DND-41 (cell line): Measurements from ENCODE around the gene CLPTM1L.
"Not testable (repeated sequence)": the region's sequence is repeated elsewhere in the genome, so short reads cannot be mapped to it uniquely, and the experiment has no call there.

Source experiments
- ATAC-seq: fragments of 200-7000 bp; cut with Tn5 transposase; 3 replicates; pipeline ENCODE4 v1.9.1; 2021; ENCODE audit warnings: low read depth; ENCODE audit not compliant: insufficient read depth
- DNase-seq: peaks from one replicate; pipeline ENCODE4 v3.0.0-alpha.2; 2020
- H2AFZ ChIP-seq: 2 replicates; pipeline ENCODE4 v1.6.0; 2012; ENCODE audit warnings: low read depth, low read length
- H3K27ac ChIP-seq: 2 replicates; pipeline ENCODE4 v1.5.1; 2012; ENCODE audit warnings: low read length, inconsistent platforms
- H3K27me3 ChIP-seq: fragments of 200-600 bp; sonication (generic); 2 replicates; pipeline ENCODE4 v1.6.0; 2012; ENCODE audit warnings: low read length, mild to moderate bottlenecking, inconsistent platforms; ENCODE audit not compliant: insufficient read depth, poor library complexity
- H3K36me3 ChIP-seq: 2 replicates; pipeline ENCODE4 v1.5.1; 2012; ENCODE audit warnings: low read length, inconsistent platforms; ENCODE audit not compliant: insufficient read depth
- H3K4me1 ChIP-seq: 2 replicates; pipeline ENCODE4 v1.5.1; 2012; ENCODE audit warnings: mild to moderate bottlenecking, low read length; ENCODE audit not compliant: insufficient read depth
- H3K4me2 ChIP-seq: 2 replicates; pipeline ENCODE4 v1.6.0; 2012; ENCODE audit warnings: mild to moderate bottlenecking, moderate library complexity, low read length, inconsistent platforms; ENCODE audit not compliant: insufficient read depth
- H3K4me3 ChIP-seq, 2 experiments: fragments of 200-600 bp in 1 of 2; shearing (Covaris generic) in 1 of 2; 2 replicates each; pipeline ENCODE4 v1.5.1; 2012 to 2016; ENCODE audit warnings: inconsistent platforms in 2 of 2, low read length in 2 of 2, mild to moderate bottlenecking in 2 of 2, low read depth in 1 of 2, moderate library complexity in 1 of 2
- H3K79me2 ChIP-seq: 2 replicates; pipeline ENCODE4 v1.6.0; 2012; ENCODE audit warnings: low read length, inconsistent platforms; ENCODE audit not compliant: insufficient read depth
- H3K9ac ChIP-seq: 2 replicates; pipeline ENCODE4 v1.6.0; 2012; ENCODE audit warnings: low read depth, mild to moderate bottlenecking, inconsistent platforms, low read length, moderate library complexity
- H3K9me3 ChIP-seq: 2 replicates; pipeline ENCODE4 v1.5.1; 2012; ENCODE audit warnings: low read length, moderate library complexity, mild to moderate bottlenecking, inconsistent platforms; ENCODE audit not compliant: insufficient read depth, severe bottlenecking
- H4K20me1 ChIP-seq: 2 replicates; pipeline ENCODE4 v1.6.0; 2012; ENCODE audit warnings: low read length; ENCODE audit not compliant: insufficient read depth
- EZH2 ChIP-seq: IDR thresholded peaks from 3 replicates; pipeline ENCODE4 v1.6.1; 2012; ENCODE audit warnings: borderline replicate concordance, low read depth, mild to moderate bottlenecking, moderate library complexity, low read length, inconsistent platforms; ENCODE audit not compliant: severe bottlenecking
- TF ChIP-seq, protein P1 (sequence below): IDR thresholded peaks from 2 replicates; pipeline ENCODE4 v1.5.1; 2012; ENCODE audit warnings: borderline replicate concordance, low read length, moderate library complexity, mild to moderate bottlenecking; ENCODE audit not compliant: poor library complexity, severe bottlenecking; ENCODE audit errors: extremely low read depth

The CLPTM1L gene

DNA sequence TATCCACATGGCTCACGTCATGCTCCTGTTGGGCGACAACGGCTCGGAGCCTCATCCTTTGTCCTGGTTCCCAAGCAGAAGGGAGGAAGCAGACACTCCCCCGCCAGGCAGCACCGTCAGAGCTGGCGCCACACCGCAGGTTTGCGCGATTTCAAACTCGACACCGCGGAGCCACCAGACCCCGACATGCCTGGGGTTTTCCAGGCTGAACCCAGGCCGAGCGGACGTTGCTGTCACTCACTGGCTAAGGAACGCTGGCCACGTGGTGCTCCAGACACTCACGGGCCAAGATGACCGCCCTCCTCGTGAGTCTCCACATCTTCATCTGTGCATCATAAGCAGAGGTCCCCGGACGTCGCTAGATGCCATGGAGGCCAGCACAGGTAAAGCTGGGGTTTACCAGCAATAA, 59.0 kb downstream of the CLPTM1L start:
- H3K4me2 ChIP-seq, result no peak overlapping the region
- H3K9me3 ChIP-seq, result no peaks in the 10 kb centered on the region
- no peaks in the 10 kb centered on the region for H3K4me1 ChIP-seq
- H3K9ac ChIP-seq, result no peak overlapping the region
- H3K27ac ChIP-seq, result no peak overlapping the region
- peaks cover 8% of the 10 kb centered on the region for H3K36me3 ChIP-seq
- TF ChIP-seq, protein P1, sequence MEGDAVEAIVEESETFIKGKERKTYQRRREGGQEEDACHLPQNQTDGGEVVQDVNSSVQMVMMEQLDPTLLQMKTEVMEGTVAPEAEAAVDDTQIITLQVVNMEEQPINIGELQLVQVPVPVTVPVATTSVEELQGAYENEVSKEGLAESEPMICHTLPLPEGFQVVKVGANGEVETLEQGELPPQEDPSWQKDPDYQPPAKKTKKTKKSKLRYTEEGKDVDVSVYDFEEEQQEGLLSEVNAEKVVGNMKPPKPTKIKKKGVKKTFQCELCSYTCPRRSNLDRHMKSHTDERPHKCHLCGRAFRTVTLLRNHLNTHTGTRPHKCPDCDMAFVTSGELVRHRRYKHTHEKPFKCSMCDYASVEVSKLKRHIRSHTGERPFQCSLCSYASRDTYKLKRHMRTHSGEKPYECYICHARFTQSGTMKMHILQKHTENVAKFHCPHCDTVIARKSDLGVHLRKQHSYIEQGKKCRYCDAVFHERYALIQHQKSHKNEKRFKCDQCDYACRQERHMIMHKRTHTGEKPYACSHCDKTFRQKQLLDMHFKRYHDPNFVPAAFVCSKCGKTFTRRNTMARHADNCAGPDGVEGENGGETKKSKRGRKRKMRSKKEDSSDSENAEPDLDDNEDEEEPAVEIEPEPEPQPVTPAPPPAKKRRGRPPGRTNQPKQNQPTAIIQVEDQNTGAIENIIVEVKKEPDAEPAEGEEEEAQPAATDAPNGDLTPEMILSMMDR, result no peak
- TF ChIP-seq EZH2, result no peak
- H4K20me1 ChIP-seq, result no peaks in the 10 kb centered on the region; the same call in none of the 2 replicates
- H2AFZ ChIP-seq, result no peak overlapping the region
- no peak for DNase-seq
- ATAC-seq, result no peak
- H3K27me3 ChIP-seq, result no peaks in the 10 kb centered on the region
- H3K4me3 ChIP-seq, result no peak overlapping the region
- H3K79me2 ChIP-seq, result peaks cover 12% of the 10 kb centered on the region

DNA sequence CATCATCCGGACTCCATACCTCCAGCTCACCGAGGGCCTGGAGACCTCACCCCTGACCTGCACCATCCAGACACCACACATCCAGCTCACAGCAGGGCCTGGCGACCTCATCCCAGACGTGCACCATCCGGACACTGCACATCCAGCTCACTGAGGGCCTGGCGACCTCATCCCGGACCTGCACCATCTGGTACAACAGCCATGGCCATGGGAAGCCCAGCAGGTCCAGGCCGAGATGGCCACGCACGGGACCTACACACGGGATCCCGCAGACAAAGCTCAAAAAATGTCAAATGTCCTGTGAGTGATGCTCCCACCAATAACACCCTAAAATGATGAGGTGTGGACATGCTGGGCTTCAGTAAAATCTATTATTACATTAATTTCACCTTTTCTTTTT, 59.8 kb downstream of the CLPTM1L start:
- peaks cover 12% of the 10 kb centered on the region for H3K79me2 ChIP-seq
- no peaks in the 10 kb centered on the region for H3K9me3 ChIP-seq
- ATAC-seq (no peak), DNase-seq (no peak)
- no peak overlapping the region for H2AFZ ChIP-seq
- no peaks in the 10 kb centered on the region for H3K4me1 ChIP-seq
- H3K4me3 ChIP-seq, result no peak overlapping the region
- H3K27ac ChIP-seq, result no peak overlapping the region
- H3K27me3 ChIP-seq, result no peaks in the 10 kb centered on the region
- H3K9ac ChIP-seq, result no peak overlapping the region
- H3K36me3 ChIP-seq, result peaks cover 8% of the 10 kb centered on the region
- no peak overlapping the region for H3K4me2 ChIP-seq
- TF ChIP-seq EZH2, result no peak
- TF ChIP-seq, protein P1, result no peak
- H4K20me1 ChIP-seq, result no peaks in the 10 kb centered on the region; the same call in none of the 2 replicates

DNA sequence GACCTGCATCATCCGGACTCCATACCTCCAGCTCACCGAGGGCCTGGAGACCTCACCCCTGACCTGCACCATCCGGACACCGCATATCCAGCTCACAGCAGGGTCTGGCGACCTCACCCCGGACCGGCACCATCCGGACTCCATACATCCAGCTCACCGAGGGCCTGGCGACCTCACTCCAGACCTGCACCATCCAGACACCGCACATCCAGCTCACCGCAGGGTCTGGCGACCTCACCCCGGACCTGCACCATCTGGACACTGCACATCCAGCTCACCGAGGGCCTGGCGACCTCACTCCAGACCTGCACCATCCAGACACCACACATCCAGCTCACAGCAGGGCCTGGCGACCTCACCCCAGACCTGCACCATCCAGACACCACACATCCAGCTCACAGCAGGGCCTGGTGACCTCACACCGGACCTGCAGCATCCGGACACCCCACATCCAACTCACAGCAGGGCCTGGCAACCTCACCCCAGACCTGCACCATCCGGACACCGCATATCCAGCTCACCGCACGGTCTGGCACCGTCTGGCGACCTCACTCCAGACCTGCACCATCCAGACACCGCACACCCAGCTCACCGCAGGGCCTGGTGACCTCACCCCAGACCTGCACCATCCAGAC, 60.4 kb downstream of the CLPTM1L start:
- not testable (repeated sequence) for H3K4me3 ChIP-seq, H3K9me3 ChIP-seq, H3K27me3 ChIP-seq, H3K4me2 ChIP-seq, H3K9ac ChIP-seq, H2AFZ ChIP-seq, H3K4me1 ChIP-seq, H3K36me3 ChIP-seq, DNase-seq, ATAC-seq, H3K27ac ChIP-seq, H4K20me1 ChIP-seq
- H3K79me2 ChIP-seq, result peaks cover 12% of the 10 kb centered on the region

DNA sequence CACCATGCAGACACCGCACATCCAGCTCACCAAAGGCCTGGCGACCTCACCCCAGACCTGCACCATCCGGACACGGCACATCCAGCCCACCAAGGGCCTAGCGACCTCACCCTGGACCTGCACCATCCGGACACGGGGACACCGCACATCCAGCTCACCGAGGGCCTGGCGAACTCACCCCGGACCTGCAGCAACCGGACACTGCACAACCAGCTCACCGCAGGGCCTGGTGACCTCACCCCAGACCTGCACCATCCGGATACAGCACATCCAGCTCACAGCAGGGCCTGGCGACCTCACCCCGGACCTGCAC, 61.2 kb downstream of the CLPTM1L start:
- H3K27me3 ChIP-seq, H4K20me1 ChIP-seq, H3K36me3 ChIP-seq: not testable (repeated sequence)

DNA sequence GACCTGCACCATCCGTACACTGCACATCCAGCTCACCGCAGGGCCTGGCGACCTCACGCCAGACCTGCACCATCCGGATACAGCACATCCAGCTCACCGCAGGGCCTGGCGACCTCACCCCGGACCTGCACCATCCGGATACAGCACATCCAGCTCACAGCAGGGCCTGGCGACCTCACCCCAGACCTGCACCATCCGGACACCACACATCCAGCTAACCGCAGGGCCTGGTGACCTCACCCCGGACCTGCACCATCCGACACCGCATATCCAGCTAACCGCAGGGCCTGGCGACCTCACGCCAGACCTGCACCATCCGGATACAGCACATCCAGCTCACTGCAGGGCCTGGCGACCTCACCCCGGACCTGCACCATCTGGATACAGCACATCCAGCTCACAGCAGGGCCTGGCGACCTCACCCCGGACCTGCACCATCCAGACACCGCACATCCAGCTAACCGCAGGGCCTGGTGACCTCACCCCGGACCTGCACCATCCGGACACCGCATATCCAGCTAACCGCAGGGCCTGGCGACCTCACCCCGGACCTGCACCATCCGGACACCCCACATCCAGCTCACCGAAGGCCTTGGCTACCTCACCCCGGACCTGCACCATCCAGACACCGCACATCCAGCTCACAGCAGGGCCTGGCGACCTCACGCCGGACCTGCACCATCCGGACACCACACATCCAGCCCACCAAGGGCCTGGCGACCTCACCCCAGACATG, 61.7 kb downstream of the CLPTM1L start:
- peaks cover 12% of the 10 kb centered on the region for H3K36me3 ChIP-seq
- not testable (repeated sequence) for H3K27me3 ChIP-seq, H3K27ac ChIP-seq, DNase-seq, H3K9me3 ChIP-seq, H3K4me2 ChIP-seq, ATAC-seq, H3K79me2 ChIP-seq, H2AFZ ChIP-seq, H3K9ac ChIP-seq, H3K4me3 ChIP-seq, H3K4me1 ChIP-seq, H4K20me1 ChIP-seq

More for the DNA sequence above, 61.2 kb downstream of the CLPTM1L start:
- H3K9ac ChIP-seq, H3K4me1 ChIP-seq, DNase-seq, H2AFZ ChIP-seq, H3K27ac ChIP-seq, H3K79me2 ChIP-seq, H3K4me3 ChIP-seq, H3K9me3 ChIP-seq, ATAC-seq, H3K4me2 ChIP-seq: not testable (repeated sequence)
